ENCODE data around the gene CNKSR2. TPM values are rescaled to one million over a fixed set of nuclear protein-coding genes. Genes with fewer than 3 reads are reported as not detected.
A peak's percentile ranks its signal among the peaks of the same experiment; 100 is the strongest.

The CNKSR2 gene
- total RNA-seq, 2 donors from 2014 or later = 4.4 to 7.6 TPM

DNA sequence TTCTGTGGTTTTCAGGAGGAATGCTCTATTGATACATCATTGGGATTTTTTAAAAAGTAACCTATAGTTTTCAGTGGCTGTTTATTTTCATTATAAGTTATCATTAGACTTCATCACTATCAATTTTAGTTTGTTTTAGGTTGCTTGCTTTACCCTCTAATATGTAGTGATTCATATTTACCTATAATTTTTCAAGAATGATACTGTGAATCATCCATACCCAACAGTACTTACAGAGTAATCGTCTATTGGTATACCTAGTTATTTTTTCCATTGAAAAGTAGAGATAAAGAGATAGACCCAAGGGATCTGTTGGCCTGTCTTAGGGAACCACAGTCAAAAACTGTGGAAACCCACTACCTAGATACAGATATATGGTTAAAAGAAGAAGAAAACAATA lies 200.6 kb downstream of the CNKSR2 start:
- Mint-ChIP-seq H3K27ac (no peak overlapping the region), H3K36me3 (ENCODE audit: insufficient read depth in 2 of 2) (peaks cover 4 to 10% of the 10 kb centered on the region in 2 donors), H3K9me3 (peaks cover 3 to 8% of the 10 kb centered on the region in 2 donors), H3K27me3 (ENCODE audit: low read depth) (no peaks in the 10 kb centered on the region), H3K4me1 (ENCODE audit: low read depth) (no peaks in the 10 kb centered on the region), H3K4me3 (no peak overlapping the region)
- DNase-seq (no peak), ATAC-seq (replicated peaks in 1 of 2) (no peak)

- H3K36me3 Mint-ChIP-seq (ENCODE audit: insufficient read depth in 2 of 2) = peaks cover 0 to 5% of the 10 kb centered on the region in 2 donors
- peak; percentile 38 to 40 for ATAC-seq (replicated peaks in 1 of 2)
- DNase-seq = no peak
- H3K27ac Mint-ChIP-seq = no peak overlapping the region
- peaks cover 2 to 4% of the 10 kb centered on the region in 2 donors for H3K9me3 Mint-ChIP-seq
- H3K27me3 Mint-ChIP-seq (ENCODE audit: low read depth) = no peaks in the 10 kb centered on the region
- no peak overlapping the region for H3K4me3 Mint-ChIP-seq
- no peaks in the 10 kb centered on the region for H3K4me1 Mint-ChIP-seq (ENCODE audit: low read depth)
Measured at GRCh38 chrX:21581479-21581878, 207.3 kb downstream of the CNKSR2 start.

GRCh38 chrX:21586001-21586400 lies 211.8 kb downstream of the CNKSR2 start:
- no peak overlapping the region for H3K27ac Mint-ChIP-seq
- H3K4me3 Mint-ChIP-seq = no peak overlapping the region
- peaks cover 11% of the 10 kb centered on the region for H3K4me1 Mint-ChIP-seq (ENCODE audit: low read depth)
- peaks cover 2 to 4% of the 10 kb centered on the region in 2 donors for H3K9me3 Mint-ChIP-seq
- ATAC-seq (replicated peaks in 1 of 2) (no peak), DNase-seq (no peak)
- peaks cover 0 to 5% of the 10 kb centered on the region in 2 donors for H3K36me3 Mint-ChIP-seq (ENCODE audit: insufficient read depth in 2 of 2)
- H3K27me3 Mint-ChIP-seq (ENCODE audit: low read depth) = no peaks in the 10 kb centered on the region

- Mint-ChIP-seq H3K4me3 (peak overlapping the region in 1 of 2 donors; percentile 27), H3K27me3 (ENCODE audit: low read depth) (no peaks in the 10 kb centered on the region), H3K36me3 (ENCODE audit: insufficient read depth in 2 of 2) (no peaks in the 10 kb centered on the region), H3K4me1 (ENCODE audit: low read depth) (peaks cover 11% of the 10 kb centered on the region), H3K9me3 (peaks cover 0 to 3% of the 10 kb centered on the region in 2 donors), H3K27ac (peak overlapping the region; percentile 47)
- DNase-seq (no peak), ATAC-seq (replicated peaks in 1 of 2) (peak; percentile 47)
Measured at GRCh38 chrX:21590012-21590776, 216.0 kb downstream of the CNKSR2 start.

DNA sequence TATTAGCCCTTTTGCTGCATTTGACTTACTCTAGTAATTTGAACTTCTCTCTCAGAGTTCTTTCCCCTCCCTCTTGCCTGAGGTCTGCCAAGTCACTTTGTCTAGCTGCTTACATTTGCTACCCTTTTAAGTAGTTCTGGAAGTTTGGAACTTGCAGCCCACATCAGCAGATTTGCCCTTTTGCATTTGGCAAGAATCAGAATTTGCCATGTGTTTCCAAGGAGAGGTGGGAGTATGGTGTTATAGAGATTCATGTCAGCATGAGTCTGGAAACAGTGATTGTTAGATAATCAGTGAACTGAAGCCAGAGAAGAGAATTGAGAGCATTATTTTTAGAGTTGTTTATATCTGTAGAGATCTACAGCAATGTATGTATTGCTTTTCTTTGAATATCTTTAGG lies 231.8 kb downstream of the CNKSR2 start:
- Mint-ChIP-seq H3K27me3 (ENCODE audit: low read depth) (no peaks in the 10 kb centered on the region), H3K27ac (no peak overlapping the region), H3K36me3 (ENCODE audit: insufficient read depth in 2 of 2) (peaks cover 0 to 1% of the 10 kb centered on the region in 2 donors), H3K4me1 (ENCODE audit: low read depth) (no peaks in the 10 kb centered on the region), H3K9me3 (no peaks in the 10 kb centered on the region), H3K4me3 (no peak overlapping the region)
- ATAC-seq (replicated peaks in 1 of 2) (no peak), DNase-seq (no peak)

DNA sequence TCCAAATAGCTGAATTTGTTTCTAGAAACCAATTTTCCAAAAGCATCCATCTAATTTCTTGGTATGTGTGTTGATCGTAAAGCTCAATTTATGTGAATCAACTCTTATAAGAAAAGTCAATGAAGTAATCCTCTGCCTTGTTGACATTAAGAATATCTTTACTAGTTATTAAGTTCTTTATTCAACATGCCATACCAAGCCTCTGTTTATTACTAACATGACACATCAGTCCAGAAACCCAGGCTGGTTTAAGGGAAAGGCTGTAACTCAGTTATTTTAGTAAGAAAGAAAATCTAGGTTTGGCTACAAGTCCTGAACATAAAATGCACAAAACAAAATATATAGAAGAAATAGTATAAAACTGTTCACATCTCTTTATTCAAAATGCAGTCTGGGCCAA lies 235.9 kb downstream of the CNKSR2 start:
- H3K36me3 Mint-ChIP-seq (ENCODE audit: insufficient read depth in 2 of 2) = peaks cover 0 to 1% of the 10 kb centered on the region in 2 donors
- H3K4me1 Mint-ChIP-seq (ENCODE audit: low read depth) = no peaks in the 10 kb centered on the region
- no peaks in the 10 kb centered on the region for H3K27me3 Mint-ChIP-seq (ENCODE audit: low read depth)
- no peak overlapping the region for H3K4me3 Mint-ChIP-seq
- no peaks in the 10 kb centered on the region for H3K9me3 Mint-ChIP-seq
- DNase-seq (no peak), ATAC-seq (replicated peaks in 1 of 2) (no peak)
- H3K27ac Mint-ChIP-seq = no peak overlapping the region

DNA sequence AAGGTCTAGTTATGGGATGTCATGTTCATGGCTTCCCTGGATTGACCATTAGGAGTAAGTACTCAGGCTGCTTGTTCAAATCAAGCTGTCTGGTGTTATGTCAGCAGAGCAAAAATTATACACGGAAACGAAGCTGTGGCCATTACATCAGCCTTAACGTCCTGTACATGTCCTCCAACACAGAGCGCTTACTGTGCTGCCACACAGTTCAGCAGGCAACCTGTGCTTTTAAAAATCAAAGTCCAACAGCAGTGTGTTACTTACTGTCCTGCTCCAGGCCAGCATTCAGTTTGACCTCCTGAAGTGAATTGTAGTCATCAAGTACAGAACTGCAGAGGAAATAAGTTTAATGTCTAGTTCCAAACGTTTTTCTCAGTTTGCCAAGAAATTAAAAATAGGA lies 237.9 kb downstream of the CNKSR2 start:
- Mint-ChIP-seq H3K9me3 (no peaks in the 10 kb centered on the region), H3K4me1 (ENCODE audit: low read depth) (no peaks in the 10 kb centered on the region), H3K27ac (no peak overlapping the region), H3K27me3 (ENCODE audit: low read depth) (no peaks in the 10 kb centered on the region), H3K36me3 (ENCODE audit: insufficient read depth in 2 of 2) (peaks cover 0 to 1% of the 10 kb centered on the region in 2 donors), H3K4me3 (no peak overlapping the region)
- DNase-seq = no peak
- ATAC-seq (replicated peaks in 1 of 2) = no peak

GRCh38 chrX:21616386-21616785 lies 242.2 kb downstream of the CNKSR2 start:
- no peak for ATAC-seq (replicated peaks in 1 of 2)
- Mint-ChIP-seq H3K27ac (no peak overlapping the region), H3K9me3 (no peaks in the 10 kb centered on the region), H3K36me3 (ENCODE audit: insufficient read depth in 2 of 2) (no peaks in the 10 kb centered on the region), H3K4me1 (ENCODE audit: low read depth) (no peaks in the 10 kb centered on the region), H3K27me3 (ENCODE audit: low read depth) (no peaks in the 10 kb centered on the region), H3K4me3 (no peak overlapping the region)
- no peak for DNase-seq

DNA sequence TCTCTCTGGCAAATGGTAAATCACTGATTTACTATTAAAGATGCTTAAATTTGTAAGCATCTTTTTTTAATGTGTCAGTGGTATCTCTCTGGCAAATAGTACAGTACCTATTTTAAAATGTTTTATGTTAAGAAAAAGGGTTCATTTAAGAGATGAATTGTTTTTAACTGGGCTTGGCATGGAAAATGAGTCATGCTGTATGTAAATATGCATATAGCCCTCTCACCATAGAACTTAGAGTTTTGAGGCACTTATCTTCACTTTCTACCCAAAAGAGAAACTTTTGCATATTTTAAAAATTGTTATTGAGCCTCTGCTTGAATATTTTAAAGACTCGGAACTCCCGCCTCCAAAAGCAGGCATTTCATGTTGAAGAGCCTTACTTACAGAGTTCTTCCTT lies 246.0 kb downstream of the CNKSR2 start:
- DNase-seq = no peak
- Mint-ChIP-seq H3K4me3 (no peak overlapping the region), H3K9me3 (no peaks in the 10 kb centered on the region), H3K27ac (no peak overlapping the region), H3K27me3 (ENCODE audit: low read depth) (no peaks in the 10 kb centered on the region), H3K36me3 (ENCODE audit: insufficient read depth in 2 of 2) (no peaks in the 10 kb centered on the region), H3K4me1 (ENCODE audit: low read depth) (no peaks in the 10 kb centered on the region)
- ATAC-seq (replicated peaks in 1 of 2) = no peak

DNA sequence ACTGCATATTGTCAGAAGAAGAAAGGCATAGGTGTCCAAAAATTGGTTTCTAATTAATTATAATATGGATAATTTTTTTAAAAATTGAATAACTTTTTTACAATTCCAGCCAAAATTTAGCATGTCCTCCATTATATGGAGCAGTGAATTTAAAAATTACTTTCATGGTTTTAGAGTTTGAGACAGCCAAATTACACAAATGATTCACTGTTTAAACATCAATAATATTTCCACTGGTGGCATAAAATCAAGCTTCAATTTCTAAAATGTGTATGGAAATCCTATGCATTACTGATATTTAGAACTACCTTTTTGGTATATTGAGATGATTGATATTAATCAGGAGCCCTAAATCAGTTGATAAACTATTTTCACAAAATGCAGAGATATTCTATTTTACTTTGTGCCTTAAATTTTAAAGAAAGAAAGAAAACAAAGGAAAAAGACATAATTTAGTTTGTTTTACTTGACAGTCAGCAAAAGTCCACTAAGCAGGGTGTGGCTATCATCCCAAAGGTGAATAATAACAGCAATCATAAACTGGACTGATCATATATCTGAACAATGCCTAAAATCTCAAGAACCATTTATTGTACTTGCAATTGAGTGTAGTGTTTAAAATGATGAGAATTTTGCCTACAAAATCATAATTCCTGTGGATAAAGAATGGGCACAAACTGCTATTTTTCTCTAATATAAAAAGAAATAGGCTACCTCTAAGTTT lies 249.7 kb downstream of the CNKSR2 start:
- no peak for DNase-seq
- Mint-ChIP-seq H3K27me3 (ENCODE audit: low read depth) (no peaks in the 10 kb centered on the region), H3K9me3 (peaks cover 0 to 2% of the 10 kb centered on the region in 2 donors), H3K27ac (no peak overlapping the region), H3K4me1 (ENCODE audit: low read depth) (no peaks in the 10 kb centered on the region), H3K36me3 (ENCODE audit: insufficient read depth in 2 of 2) (peaks cover 0 to 3% of the 10 kb centered on the region in 2 donors), H3K4me3 (no peak overlapping the region)
- ATAC-seq (replicated peaks in 1 of 2) = no peak

GRCh38 chrX:21632027-21632426 lies 257.8 kb downstream of the CNKSR2 start:
- H3K4me3 Mint-ChIP-seq = no peak overlapping the region
- H3K9me3 Mint-ChIP-seq = no peaks in the 10 kb centered on the region
- H3K27me3 Mint-ChIP-seq (ENCODE audit: low read depth) = no peaks in the 10 kb centered on the region
- no peak overlapping the region for H3K27ac Mint-ChIP-seq
- H3K36me3 Mint-ChIP-seq (ENCODE audit: insufficient read depth in 2 of 2) = peaks cover 0 to 3% of the 10 kb centered on the region in 2 donors
- no peak for ATAC-seq (replicated peaks in 1 of 2)
- DNase-seq = no peak
- H3K4me1 Mint-ChIP-seq (ENCODE audit: low read depth) = no peaks in the 10 kb centered on the region

DNA sequence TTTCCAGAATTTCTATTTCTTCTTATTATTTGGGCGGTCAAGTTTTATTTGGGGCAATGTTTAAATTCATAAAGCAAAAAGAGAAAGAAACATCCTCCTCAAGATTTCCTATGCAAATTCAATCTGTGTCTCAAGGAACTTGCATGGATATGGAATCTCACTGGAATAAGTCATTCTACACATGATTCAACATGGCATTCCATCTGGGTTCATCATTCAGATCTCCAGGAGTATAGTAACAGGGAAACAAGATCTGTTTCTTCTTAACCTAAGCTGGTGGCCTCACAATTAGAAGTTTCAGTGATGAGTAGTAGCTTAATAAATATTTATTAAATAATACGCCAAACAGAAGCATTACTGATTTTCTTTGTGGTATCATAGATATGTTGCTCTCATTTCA lies 264.1 kb downstream of the CNKSR2 start:
- Mint-ChIP-seq H3K27me3 (ENCODE audit: low read depth) (no peaks in the 10 kb centered on the region), H3K36me3 (ENCODE audit: insufficient read depth in 2 of 2) (no peaks in the 10 kb centered on the region), H3K9me3 (no peaks in the 10 kb centered on the region), H3K27ac (no peak overlapping the region), H3K4me3 (no peak overlapping the region), H3K4me1 (ENCODE audit: low read depth) (no peaks in the 10 kb centered on the region)
- ATAC-seq (replicated peaks in 1 of 2) = no peak
- DNase-seq = no peak

DNA sequence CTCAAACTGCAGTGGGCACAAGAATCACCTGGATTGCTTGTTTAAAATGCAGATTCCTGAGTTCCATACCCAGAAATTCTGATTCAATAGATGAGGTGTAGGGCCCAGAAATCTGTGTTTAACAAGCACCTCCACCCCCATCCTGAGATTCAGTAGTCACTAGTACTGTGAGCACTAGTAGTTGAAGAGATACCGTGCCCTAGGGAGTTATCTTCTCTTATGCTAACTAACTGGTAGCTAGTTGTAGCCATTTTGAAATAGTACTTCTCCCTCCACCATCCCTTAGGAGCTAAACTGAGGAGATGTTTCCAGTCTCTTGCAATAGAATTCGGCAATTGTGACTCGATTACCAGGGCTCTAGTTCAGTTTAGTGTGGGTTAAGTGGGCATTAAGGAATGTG lies 265.6 kb downstream of the CNKSR2 start:
- no peaks in the 10 kb centered on the region for H3K9me3 Mint-ChIP-seq

More for the DNA sequence above, 265.6 kb downstream of the CNKSR2 start:
- no peak for DNase-seq
- no peak for ATAC-seq (replicated peaks in 1 of 2)
- H3K36me3 Mint-ChIP-seq (ENCODE audit: insufficient read depth in 2 of 2) = no peaks in the 10 kb centered on the region
- no peak overlapping the region for H3K4me3 Mint-ChIP-seq
- no peak overlapping the region for H3K27ac Mint-ChIP-seq
- H3K27me3 Mint-ChIP-seq (ENCODE audit: low read depth) = no peaks in the 10 kb centered on the region
- H3K4me1 Mint-ChIP-seq (ENCODE audit: low read depth) = no peaks in the 10 kb centered on the region

All from activated T-cell treated with anti-CD3 and anti-CD28 coated beads, Interleukin-2, amount 50 U/mL, for 72 hours (primary cell).